Activated CD8-positive, alpha-beta memory T cell treated with anti-CD3 and anti-CD28 coated beads for 48 hours (primary cell): ENCODE data around the gene MVP.
A peak's percentile ranks its signal among the peaks of the same experiment; 100 is the strongest.
"Not testable (repeated sequence)": the region's sequence is repeated elsewhere in the genome, so short reads cannot be mapped to it uniquely, and the experiment has no call there.

ENCODE experiments used
- DNase-seq, 3 experiments: peaks; one replicate each; pipeline ENCODE4 v3.0.0-alpha.2; 2020; ENCODE audit warnings: low read depth in 2 of 3, low spot score in 2 of 3

The MVP gene

DNA sequence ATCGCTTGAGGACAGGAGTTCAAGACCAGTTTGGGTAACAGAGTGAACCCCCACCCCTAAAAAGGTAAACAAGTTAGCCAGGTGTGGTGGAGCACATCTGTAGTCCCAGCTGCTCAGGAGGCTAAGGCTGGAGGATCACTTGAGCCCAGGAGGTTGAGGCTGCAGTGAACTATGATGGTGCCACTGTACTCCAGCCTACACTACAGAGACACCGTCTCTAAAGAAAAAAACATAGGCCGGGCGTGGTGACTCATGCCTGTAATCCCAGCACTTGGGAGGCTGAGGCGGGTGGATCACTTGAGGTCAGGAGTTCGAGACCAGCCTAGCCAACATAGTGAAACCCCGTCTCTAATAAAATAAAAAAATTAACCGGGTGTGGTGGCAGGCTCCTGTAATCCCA, 48.8 kb downstream of the MVP start:
- not testable (repeated sequence) for DNase-seq

DNA sequence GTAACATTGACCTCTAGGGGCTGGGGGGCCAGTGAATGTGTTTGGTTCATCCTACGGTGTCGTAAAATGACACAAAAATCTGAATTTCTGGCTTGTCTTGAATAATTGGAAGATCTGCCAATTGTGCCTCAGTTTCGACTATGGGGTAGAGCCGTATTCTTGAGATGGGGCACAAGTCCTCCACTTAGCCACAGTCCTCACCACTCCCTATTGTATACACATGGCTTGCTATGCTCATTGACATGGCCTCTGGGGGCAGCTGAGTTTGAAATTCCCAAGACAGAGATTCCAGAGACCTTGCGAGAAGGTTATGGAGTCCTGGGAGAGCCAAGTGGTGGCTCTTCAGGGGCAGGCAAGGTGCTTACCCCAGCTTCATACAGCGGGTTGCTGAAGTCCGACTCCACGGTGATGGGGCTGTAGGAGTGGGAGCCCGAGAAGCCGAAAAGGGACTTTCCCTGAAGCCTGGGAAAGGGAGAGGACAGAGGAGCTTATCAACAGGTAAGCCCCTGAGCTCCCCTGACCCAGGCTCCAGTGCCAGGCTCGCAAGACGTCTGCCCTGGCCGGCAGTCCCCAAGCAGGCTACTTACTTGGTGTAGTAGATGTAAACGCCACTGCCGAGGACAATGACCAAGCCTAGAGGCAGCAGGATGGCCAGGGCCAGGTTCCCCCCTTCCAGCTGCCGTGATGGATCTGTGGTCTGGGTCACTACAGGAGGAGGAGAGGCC, 51.7 kb downstream of the MVP start:
- no peak for DNase-seq

DNA sequence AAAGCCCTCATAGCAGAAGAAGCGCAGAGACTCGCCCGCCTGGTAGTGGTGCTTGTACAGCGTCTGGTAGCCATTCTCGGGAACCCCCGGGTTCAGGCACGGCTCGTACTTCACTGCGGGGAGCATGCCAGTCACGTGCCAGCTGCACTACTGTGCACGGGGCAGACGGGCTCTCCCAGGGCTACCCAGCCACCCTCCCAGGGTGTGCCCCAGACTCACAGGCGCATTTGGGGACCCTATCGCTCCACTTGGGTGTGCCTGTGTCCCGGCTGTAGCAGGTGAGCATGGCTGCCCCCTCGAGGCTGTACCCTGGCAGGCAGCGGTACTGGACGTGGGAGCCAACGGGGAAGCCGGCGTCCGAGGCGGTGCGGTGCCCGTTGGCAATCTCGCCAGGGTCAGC, 53.1 kb downstream of the MVP start:
- no peak for DNase-seq

DNA sequence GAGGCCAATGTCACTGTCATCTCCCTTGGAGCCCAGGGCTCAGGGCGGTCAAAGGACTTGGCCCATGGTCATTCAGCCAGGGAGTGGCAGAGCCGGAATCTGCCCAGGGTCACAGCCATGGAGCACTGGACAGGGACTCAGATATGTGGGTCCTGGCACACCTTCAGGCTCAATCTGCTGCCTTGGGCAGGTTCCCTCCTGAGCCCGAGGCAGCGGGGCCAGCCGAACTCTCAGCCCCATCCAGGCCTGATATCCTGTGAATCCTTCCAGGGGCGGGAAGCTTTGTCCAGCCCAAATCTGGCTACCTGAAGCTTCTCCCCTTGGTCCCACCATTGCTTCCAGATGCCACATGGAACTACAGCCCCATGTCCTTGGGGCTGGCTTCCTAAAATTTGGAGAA, 54.9 kb downstream of the MVP start:
- no peak for DNase-seq

DNA sequence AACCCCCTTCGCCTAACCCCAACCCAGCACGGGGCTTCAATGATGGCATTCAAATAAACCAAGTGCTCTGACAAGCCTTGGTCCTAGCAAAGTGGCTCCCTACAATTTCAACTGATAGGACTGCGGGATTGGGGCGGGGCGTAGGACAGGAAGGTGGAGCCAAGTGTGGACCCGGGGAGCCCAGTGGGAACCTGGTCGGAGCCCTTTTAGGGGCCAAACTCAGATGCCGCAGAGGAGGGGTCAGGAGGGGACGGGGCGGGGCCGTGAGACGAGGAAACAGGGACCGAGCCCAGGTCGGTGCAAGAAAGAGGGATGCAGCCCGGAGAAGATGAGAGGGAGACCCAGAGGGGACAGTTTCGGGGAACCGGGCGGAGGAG, 55.9 kb downstream of the MVP start:
- DNase-seq, result no peak

DNA sequence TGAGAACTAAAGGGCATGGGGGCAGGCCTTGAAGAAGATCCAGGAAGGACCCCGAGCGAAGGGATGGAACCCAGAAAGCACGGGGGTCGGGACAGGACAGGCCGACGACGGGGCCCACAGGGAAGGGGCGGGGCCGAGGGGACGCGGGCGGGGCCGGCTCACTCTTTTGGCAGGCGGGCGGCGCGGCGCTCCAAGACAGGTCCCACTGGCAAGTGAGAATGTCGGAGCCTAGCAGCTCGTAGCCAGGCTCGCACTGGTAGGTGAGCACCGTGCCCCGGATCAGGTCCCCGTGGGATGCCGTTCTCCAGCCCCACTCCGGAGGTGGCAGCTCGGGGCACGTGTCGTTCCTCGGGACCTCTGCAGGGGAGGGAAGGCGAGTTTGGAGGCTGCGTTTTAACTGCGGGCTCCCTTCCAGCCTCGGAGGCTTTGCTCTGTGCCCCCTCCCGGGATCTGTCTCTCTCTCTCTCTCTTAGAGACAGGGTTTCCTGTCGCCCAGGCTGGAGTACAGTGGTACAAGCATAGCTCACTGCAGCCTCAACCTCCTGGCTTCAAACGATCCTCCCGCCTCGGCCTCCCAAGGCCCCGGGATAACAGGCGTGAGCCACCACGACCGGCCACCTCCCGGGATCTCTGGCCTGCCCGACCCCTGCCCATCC, 56.5 kb downstream of the MVP start:
- DNase-seq, result no peak

DNA sequence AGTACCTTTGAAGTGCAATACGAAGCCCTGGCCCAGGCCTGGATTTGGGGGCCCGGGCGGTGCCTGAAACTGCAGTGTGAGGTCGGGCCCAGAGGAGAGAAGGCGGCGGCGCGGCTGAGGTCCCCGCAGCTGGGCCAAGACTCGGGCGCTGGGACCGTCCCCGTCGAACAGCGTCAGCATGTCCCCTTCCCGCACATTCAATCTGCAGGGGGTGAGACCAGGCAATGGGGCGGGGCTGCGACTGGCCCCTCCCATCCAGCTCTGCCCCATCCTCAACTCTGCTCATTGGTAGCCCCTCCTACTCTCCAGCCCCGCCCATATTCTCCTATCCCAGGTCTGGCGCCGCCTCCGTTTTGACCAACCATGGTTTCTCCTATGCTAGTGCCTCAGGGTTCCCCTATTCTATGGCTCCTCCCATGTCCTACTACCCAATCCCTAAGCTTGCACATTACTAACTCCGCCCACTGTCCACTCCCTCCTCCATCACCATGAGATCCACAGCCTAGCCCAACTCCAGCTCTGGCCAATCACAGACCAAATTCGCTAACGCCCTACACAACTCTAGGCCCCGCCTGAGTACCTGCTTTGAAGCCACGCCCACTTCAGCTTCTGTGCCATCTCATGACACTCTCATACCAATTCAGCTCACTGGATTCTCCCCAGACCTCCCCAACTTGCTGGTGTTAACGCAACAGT, 57.2 kb downstream of the MVP start:
- peak in 1 of 3 experiments; percentile 11 for DNase-seq

DNA sequence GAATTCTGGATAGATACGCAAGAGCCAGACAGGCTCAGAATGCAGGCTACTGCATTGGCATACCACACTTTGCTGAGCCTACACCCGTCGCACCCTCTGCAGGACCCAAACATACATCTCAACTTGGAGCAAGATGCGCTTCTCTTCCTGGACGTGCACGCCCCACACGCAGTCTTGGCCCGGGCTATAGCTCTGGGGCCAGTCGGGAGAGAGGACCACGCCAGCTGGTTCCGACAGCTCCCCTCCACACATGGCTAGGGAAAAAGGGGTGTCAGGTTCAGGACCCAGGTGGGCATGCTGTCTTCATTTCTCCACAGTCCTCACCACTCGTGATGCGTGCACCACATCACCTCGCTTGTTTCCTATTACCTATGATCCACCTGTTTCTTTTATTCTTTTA, 57.9 kb downstream of the MVP start:
- no peak for DNase-seq

DNA sequence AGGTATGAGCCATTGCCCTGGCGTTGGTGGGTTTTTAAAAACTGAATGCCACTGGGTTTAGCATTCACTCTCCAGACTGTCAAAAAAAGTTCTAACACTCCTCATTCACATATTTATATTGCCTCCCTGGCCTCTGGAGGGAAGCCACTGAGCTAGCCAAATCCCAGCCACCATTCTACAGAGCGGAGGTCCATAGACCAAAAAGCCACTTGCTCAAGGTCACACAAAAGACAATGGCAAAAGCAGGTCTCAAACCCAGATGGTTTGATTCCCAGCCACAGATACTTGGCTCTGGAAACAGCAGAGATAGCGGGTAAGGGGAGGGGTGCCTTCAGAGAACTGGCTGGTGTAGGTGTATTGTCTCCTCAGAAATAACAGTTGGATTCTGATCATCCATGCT, 60.8 kb downstream of the MVP start:
- no peak for DNase-seq

DNA sequence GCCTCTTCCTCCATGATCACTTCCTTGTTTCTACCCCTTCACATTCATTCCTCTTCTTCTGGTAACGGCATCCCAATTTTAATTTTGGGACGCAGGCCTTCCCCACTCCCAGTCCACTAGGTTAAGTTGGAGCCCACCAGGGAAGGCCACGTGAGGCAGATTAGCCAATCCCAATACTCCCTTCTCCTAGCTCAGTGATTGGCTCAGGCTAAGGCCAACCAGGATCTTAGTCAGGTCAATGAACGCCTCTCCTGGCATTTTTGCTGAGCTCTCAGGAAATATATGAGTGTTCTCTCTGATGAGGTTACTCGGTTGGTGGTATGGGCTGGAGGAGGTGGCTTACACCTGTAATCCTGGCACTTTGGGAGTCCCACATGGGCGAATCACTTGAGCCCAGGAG, 63.7 kb downstream of the MVP start:
- DNase-seq, result no peak

DNA sequence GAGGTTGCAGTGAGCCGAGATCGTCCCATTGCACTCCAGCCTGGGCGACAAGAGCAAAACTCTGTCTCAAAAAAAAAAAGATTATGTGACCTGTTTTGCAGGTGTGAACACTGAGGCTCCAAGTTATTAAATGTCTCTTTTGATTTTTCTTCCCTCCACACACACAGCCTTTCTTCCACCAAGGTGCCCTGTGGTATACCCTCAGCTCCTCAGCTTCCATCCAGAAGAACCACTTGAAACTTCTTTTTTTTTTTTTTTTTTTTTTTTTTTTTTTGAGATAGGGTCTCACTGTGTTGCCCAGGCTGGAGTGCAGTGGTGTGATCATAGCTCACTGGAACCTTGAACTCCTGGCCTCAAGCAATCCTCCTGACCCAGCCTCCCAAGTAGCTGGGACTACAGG, 69.1 kb downstream of the MVP start:
- DNase-seq, result not testable (repeated sequence)

DNA sequence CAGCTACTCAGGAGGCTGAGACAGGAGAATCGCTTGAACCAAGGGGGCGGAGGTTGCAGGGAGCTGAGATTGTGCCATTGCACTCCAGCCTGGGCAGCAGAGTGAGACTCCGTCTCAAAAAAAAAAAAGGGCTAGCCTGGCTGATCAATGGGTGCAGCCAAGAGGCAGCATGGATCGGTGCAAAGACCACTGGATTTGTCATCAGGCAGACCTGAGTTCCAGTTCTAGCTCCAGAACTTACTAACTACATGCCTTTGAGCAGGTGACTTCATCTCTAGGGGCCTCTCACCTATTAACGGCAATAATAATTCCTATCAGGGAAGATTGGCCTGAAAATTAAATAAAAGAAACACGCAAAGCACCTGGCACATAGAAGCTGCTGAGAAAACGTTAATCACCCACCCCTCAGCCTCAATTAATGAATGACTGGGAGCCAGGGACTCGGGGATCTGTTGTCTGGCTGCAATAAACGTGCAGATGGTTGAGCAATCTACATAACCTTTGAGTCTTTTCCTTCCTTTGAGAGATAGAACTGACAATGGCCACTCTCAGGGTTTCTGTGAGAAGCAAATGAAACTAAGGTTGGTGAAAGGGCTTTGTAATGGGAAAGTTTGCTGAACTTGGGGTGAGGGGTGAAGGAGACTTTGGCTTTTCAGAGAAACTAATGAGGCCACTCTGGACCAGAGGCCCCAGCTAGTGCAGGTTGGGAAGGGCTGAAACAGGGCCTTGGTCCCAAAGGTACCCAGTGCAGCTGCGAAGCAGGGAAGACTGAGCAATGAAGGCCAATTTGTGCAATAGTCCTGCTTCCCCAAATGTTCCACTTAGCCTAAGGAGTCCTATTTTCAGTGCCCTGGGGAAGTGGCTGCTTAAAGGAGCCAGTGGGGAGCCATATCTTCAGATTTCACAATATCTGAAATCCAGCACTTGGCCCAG, 71.5 kb downstream of the MVP start:
- DNase-seq, result no peak

DNA sequence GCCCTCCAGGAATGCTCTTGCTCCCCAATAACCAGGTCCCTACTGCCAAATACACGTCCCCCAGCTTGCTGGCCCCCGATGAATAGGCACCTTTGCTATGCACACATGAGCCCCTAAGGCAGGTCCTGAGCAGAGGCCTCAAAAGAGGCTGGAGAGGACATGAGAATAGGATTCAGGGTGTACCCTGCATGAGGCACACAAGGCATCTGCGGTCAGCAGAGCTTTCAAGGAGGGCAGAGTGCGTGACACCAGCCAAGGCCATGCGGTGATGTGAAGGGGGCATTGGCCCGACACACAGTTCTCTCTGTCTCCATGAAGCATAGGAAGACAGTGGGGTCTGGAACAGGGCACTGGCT, 72.2 kb downstream of the MVP start:
- DNase-seq, result no peak

DNA sequence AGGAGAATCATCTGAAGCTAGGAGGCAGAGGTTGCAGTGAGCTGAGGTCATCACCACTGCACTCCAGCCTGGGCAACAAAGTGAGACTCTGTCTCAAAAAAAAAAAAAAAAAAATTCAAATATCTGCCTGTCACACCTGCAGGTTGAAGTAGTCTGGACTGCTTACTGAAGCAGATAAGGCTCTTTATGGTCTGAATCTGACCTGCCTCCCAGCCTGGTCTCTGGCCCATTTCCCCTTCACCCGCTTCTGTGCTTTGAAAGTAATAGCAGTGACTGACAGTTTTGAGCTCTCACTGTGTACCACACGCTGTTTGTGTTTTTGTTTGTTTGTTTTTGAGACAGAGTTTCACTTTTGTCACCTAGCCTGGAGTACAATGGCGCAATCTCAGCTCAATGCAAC, 73.3 kb downstream of the MVP start:
- no peak for DNase-seq

DNA sequence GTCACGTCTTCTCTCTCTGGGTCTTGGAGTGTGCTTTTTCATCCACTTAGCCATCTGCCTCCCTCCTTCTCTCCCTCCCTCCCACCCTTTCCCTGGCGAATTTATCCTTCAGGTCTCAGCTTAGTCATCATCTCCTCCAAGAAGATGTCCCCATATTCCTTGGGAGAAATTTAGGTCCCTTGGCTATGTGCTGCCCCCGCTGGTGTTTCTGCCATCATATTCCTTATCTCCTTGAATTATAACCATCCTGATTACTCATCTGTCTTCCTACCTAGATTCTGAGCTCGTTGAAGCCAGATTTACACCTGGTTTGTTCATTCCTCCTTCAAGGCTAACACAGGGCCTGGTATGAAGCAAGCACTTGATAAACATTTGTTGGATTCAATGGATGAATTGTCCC, 74.1 kb downstream of the MVP start:
- no peak for DNase-seq

DNA sequence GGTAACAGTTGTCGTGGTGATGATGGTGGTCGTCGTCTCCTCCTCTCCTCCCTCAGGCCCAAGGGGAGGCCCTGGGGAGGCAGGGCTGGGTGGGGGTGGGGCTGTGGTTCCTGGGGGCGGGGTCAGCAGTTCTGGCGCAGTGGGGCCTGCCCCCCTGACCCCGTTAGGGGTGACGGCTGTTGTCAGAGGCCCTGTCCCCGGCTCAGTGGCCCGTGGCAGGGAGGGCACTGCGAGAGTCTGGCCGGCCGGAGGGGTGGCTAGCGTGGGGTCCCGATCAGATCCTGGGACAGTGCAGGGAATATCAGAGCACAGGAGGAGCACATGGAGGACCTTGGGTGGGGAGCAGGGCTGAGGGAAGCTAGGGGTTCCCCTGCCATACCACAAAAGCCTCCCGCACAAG, 76.6 kb downstream of the MVP start:
- no peak for DNase-seq

DNA sequence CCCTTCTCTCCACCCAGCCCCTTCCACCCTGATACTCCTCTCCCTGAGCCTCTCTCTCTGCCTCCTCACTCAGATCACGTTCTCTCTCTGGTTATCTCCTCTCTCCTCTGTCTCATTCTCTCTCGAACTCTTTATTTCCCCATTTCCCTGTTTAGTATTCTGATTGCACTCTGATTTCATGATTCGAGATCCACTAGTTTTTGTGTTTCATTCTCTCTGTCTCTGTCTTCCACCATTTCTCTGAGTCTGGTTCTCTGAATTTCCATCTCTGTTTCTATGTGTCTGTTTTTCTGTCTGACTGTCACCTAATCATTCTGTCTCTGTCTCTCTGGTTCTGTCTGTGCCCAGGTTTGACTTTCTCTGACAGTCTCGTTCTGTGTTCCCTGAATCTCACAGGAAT, 77.1 kb downstream of the MVP start:
- no peak for DNase-seq
